ENCODE measurements around the gene TSC22D2. TPM values are rescaled to one million over a fixed set of nuclear protein-coding genes. Genes with fewer than 3 reads are reported as not detected.
A peak's percentile ranks its signal among the peaks of the same experiment; 100 is the strongest.

TSC22D2 gene
- total RNA-seq, 3 donors from 2014 or later = 12.1 to 19.8 (median 16.5) TPM

GRCh38 chr3:150371741-150372254 lies 36.3 kb upstream of the TSC22D2 start:
- Histone ChIP-seq H3K36me3 (no peaks in the 10 kb centered on the region), H3K27me3 (no peaks in the 10 kb centered on the region), H3K9me3 (no peaks in the 10 kb centered on the region), H3K4me3 (peak overlapping the region in 2 of 3 donors; percentile 40 to 55), H3K4me1 (no peaks in the 10 kb centered on the region), H3K27ac (peak overlapping the region; percentile 86 to 88)
- peak in 1 of 2 donors; percentile 76 for DNase-seq (ENCODE audit: low spot score in 2 of 2)
- intact Hi-C loops (cut with DNase I; ENCODE audit: low total_unique reads) = no loop called here
- TF ChIP-seq POLR2AphosphoS5 (IDR thresholded peaks at IDR 0.05) (peak in 2 of 3 donors; percentile 87 to 89), POLR2A (IDR thresholded peaks at IDR 0.05) (no peak), CTCF (IDR thresholded peaks at IDR 0.05) (no peak)

GRCh38 chr3:150372320-150372719 lies 35.8 kb upstream of the TSC22D2 start:
- TF ChIP-seq POLR2AphosphoS5 (IDR thresholded peaks at IDR 0.05) (no peak), POLR2A (IDR thresholded peaks at IDR 0.05) (no peak), CTCF (IDR thresholded peaks at IDR 0.05) (no peak)
- H3K36me3 ChIP-seq = no peaks in the 10 kb centered on the region
- intact Hi-C loops (cut with DNase I; ENCODE audit: low total_unique reads) = no loop called here
- H3K27ac ChIP-seq = peak overlapping the region; percentile 86 to 88
- no peak for DNase-seq (ENCODE audit: low spot score in 2 of 2)
- no peaks in the 10 kb centered on the region for H3K4me1 ChIP-seq
- H3K4me3 ChIP-seq = no peak overlapping the region
- H3K27me3 ChIP-seq = no peaks in the 10 kb centered on the region
- no peaks in the 10 kb centered on the region for H3K9me3 ChIP-seq

GRCh38 chr3:150372722-150373121 lies 35.4 kb upstream of the TSC22D2 start:
- TF ChIP-seq CTCF (IDR thresholded peaks at IDR 0.05) = peak in 1 of 3 donors; percentile 15
- TF ChIP-seq POLR2A (IDR thresholded peaks at IDR 0.05) = no peak
- Histone ChIP-seq H3K27ac (peak overlapping the region in 1 of 2 donors; percentile 88), H3K4me3 (no peak overlapping the region), H3K9me3 (no peaks in the 10 kb centered on the region), H3K4me1 (no peaks in the 10 kb centered on the region), H3K36me3 (no peaks in the 10 kb centered on the region), H3K27me3 (no peaks in the 10 kb centered on the region)
- intact Hi-C loops (cut with DNase I; ENCODE audit: low total_unique reads) = no loop called here
- DNase-seq (ENCODE audit: low spot score in 2 of 2) = no peak

- Histone ChIP-seq H3K36me3 (no peaks in the 10 kb centered on the region), H3K4me3 (no peak overlapping the region), H3K9me3 (no peaks in the 10 kb centered on the region), H3K27me3 (no peaks in the 10 kb centered on the region), H3K4me1 (no peaks in the 10 kb centered on the region), H3K27ac (no peak overlapping the region)
- intact Hi-C loops (cut with DNase I; ENCODE audit: low total_unique reads) = no loop called here
- no peak for TF ChIP-seq POLR2AphosphoS5 (IDR thresholded peaks at IDR 0.05)
- TF ChIP-seq POLR2A (IDR thresholded peaks at IDR 0.05) = no peak
- TF ChIP-seq CTCF (IDR thresholded peaks at IDR 0.05) = no peak
- no peak for DNase-seq (ENCODE audit: low spot score in 2 of 2)
These were observed 34.7 kb upstream of the TSC22D2 start for GRCh38 chr3:150373234-150373875.

- intact Hi-C loops (cut with DNase I; ENCODE audit: low total_unique reads) = loop anchor here (5.0 kb wide), 1 partner anchor 398 kb away; no protein-coding TSS in a partner anchor
- H3K27me3 ChIP-seq = no peaks in the 10 kb centered on the region
- no peak for TF ChIP-seq POLR2A (IDR thresholded peaks at IDR 0.05)
- TF ChIP-seq POLR2AphosphoS5 (IDR thresholded peaks at IDR 0.05) = no peak
- TF ChIP-seq CTCF (IDR thresholded peaks at IDR 0.05) = no peak
These were observed 33.1 kb upstream of the TSC22D2 start for GRCh38 chr3:150374975-150375374.

More at GRCh38 chr3:150374975-150375374, 33.1 kb upstream of the TSC22D2 start:
- H3K27ac ChIP-seq = no peak overlapping the region
- H3K36me3 ChIP-seq = no peaks in the 10 kb centered on the region
- H3K4me1 ChIP-seq = no peaks in the 10 kb centered on the region
- no peak for DNase-seq (ENCODE audit: low spot score in 2 of 2)
- H3K9me3 ChIP-seq = no peaks in the 10 kb centered on the region
- H3K4me3 ChIP-seq = no peak overlapping the region

All from breast epithelium (tissue), 4 donors.